ENCODE measurements around the gene UBB.

Gene UBB

GRCh38 chr17:16419074-16419928 lies 38.4 kb downstream of the UBB start:
- DNase-seq: peak; percentile 69 to 78

GRCh38 chr17:16419929-16420271 lies 39.0 kb downstream of the UBB start:
- DNase-seq: peak; percentile 64 to 71

- DNase-seq: no peak
These were observed 41.5 kb downstream of the UBB start for GRCh38 chr17:16422416-16422815.

GRCh38 chr17:16423226-16423872 lies 42.5 kb downstream of the UBB start:
- no peak for DNase-seq

GRCh38 chr17:16425202-16425601 lies 44.3 kb downstream of the UBB start:
- no peak for DNase-seq

GRCh38 chr17:16425698-16426659 lies 45.1 kb downstream of the UBB start:
- no peak for DNase-seq

GRCh38 chr17:16427020-16427419 lies 46.1 kb downstream of the UBB start:
- DNase-seq: no peak

GRCh38 chr17:16428098-16428882 lies 47.4 kb downstream of the UBB start:
- peak; percentile 65 to 69 for DNase-seq

GRCh38 chr17:16429083-16429482 lies 48.2 kb downstream of the UBB start:
- DNase-seq: no peak

- DNase-seq: no peak
These were observed 49.8 kb downstream of the UBB start for GRCh38 chr17:16430650-16431049.

GRCh38 chr17:16432017-16432416 lies 51.1 kb downstream of the UBB start:
- DNase-seq: no peak
